PC-3 (cell line): ENCODE measurements around the gene PIEZO1.

Experiments used
- CTCF ChIP-seq: fragments of 300-600 bp; sonication (generic); conservative IDR thresholded peaks from 2 replicates; pipeline ENCODE4 v1.5.1; 2017; ENCODE audit warnings: antibody characterized with exemption, low read depth, mild to moderate bottlenecking, low read length
- EZH2 ChIP-seq: fragments of 300-600 bp; sonication (generic); IDR thresholded peaks from one replicate; pipeline ENCODE4 v1.6.1; 2017; ENCODE audit warnings: antibody characterized with exemption, mild to moderate bottlenecking, low read length; ENCODE audit not compliant: unreplicated experiment
- EZH2phosphoT487 ChIP-seq: fragments of 300-600 bp; sonication (generic); IDR thresholded peaks from 2 replicates; pipeline ENCODE4 v1.6.1; 2018; ENCODE audit warnings: mild to moderate bottlenecking, antibody characterized with exemption, low read length, borderline replicate concordance

- TF ChIP-seq CTCF (no peak), EZH2 (no peak), EZH2phosphoT487 (no peak)
Measured at GRCh38 chr16:88710556-88710955, 74.5 kb downstream of the PIEZO1 start.
